NT2/D1 (cell line): ENCODE data around the gene ZYX.

Source experiments
- DNase-seq: peaks from one replicate; pipeline ENCODE4 v3.0.0-alpha.2; 2011; ENCODE audit warnings: low read depth, low spot score
- H3K27me3 ChIP-seq: 2 replicates; pipeline ENCODE4 v1.6.0; 2011; ENCODE audit warnings: mild to moderate bottlenecking; ENCODE audit not compliant: insufficient read length, insufficient read depth
- H3K36me3 ChIP-seq: 2 replicates; pipeline ENCODE4 v1.6.1; 2011; ENCODE audit warnings: mild to moderate bottlenecking, low read length, mixed read lengths; ENCODE audit not compliant: insufficient read depth, insufficient read length
- H3K4me1 ChIP-seq: 2 replicates; pipeline ENCODE4 v1.5.1; 2011; ENCODE audit not compliant: insufficient read depth, insufficient read length
- H3K4me3 ChIP-seq: 2 replicates; pipeline ENCODE4 v1.5.1; 2011; ENCODE audit warnings: low read depth; ENCODE audit not compliant: insufficient read length
- H3K9ac ChIP-seq: 2 replicates; pipeline ENCODE4 v1.6.0; 2011; ENCODE audit warnings: low read depth; ENCODE audit not compliant: insufficient read length
- H3K9me3 ChIP-seq: 2 replicates; pipeline ENCODE4 v1.5.1; 2011; ENCODE audit warnings: mild to moderate bottlenecking, low read length; ENCODE audit not compliant: insufficient read depth
- SUZ12 ChIP-seq: IDR thresholded peaks from 2 replicates; pipeline ENCODE4 v1.6.1; 2011; ENCODE audit not compliant: insufficient read length, insufficient read depth; ENCODE audit errors: extremely low read depth
- YY1 ChIP-seq: IDR thresholded peaks from 2 replicates; pipeline ENCODE4 v1.6.1; 2011; ENCODE audit not compliant: insufficient read length, insufficient read depth
- ZNF274 ChIP-seq: IDR thresholded peaks from 2 replicates; pipeline ENCODE4 v1.6.1; 2011; ENCODE audit warnings: mild to moderate bottlenecking, low read depth, low read length

Gene ZYX

DNA sequence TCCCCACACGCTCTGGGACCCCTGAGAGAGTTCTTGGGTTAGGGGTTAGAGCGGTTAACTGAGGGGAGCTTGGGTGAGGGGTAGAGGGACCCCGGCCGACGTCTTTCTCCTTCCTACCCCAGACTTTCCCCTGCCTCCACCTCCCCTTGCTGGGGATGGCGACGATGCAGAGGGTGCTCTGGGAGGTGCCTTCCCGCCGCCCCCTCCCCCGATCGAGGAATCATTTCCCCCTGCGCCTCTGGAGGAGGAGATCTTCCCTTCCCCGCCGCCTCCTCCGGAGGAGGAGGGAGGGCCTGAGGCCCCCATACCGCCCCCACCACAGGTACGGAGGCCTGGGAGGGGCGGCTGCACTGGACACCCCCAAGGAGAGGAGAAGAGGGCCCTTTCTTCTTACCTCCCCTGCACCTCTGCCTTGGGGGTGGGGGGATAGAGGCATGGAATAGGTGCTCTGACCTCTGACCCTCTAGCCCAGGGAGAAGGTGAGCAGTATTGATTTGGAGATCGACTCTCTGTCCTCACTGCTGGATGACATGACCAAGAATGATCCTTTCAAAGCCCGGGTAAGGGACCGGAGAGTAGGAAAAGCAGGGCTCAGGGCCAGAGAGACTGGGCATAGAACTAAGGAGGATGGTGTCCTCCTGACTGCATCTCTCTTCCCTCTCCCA is 1.1 kb downstream of the ZYX start:
- no peaks in the 10 kb centered on the region for H3K27me3 ChIP-seq
- peaks cover 60% of the 10 kb centered on the region for H3K36me3 ChIP-seq
- no peak for DNase-seq
- TF ChIP-seq YY1 (no peak), SUZ12 (no peak), ZNF274 (no peak)
- H3K9me3 ChIP-seq: 0 out of 2 replicates have a peak, but pooled peaks cover 4% of the 10 kb centered on the region
- H3K4me1 ChIP-seq: peaks cover 18% of the 10 kb centered on the region
- H3K9ac ChIP-seq: peak overlapping the region; percentile 94
- H3K4me3 ChIP-seq: peak overlapping the region; percentile 79

DNA sequence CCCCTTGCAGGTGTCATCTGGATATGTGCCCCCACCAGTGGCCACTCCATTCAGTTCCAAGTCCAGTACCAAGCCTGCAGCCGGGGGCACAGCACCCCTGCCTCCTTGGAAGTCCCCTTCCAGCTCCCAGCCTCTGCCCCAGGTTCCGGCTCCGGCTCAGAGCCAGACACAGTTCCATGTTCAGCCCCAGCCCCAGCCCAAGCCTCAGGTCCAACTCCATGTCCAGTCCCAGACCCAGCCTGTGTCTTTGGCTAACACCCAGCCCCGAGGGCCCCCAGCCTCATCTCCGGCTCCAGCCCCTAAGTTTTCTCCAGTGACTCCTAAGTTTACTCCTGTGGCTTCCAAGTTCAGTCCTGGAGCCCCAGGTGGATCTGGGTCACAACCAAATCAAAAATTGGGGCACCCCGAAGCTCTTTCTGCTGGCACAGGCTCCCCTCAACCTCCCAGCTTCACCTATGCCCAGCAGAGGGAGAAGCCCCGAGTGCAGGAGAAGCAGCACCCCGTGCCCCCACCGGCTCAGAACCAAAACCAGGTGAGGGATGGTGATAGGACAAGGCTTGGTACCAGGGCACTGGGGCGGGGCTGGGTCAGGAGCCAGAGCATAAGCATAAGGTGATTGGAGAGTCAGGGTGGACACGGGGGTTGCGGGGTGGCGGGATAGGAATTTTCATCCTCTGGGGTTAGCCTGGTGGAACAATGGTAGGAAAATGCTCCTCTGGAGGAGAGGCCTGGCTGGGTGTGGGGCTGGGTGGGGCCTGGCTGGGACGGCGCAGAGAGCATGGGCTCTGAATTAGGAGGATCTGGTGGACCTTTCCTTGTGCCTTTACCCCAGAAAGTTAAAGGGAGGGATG is 1.9 kb downstream of the ZYX start:
- DNase-seq: no peak
- peaks cover 68% of the 10 kb centered on the region for H3K36me3 ChIP-seq
- no peaks in the 10 kb centered on the region for H3K27me3 ChIP-seq
- H3K9me3 ChIP-seq: 0 out of 2 replicates have a peak, but pooled peaks cover 4% of the 10 kb centered on the region
- peak overlapping the region; percentile 94 for H3K9ac ChIP-seq
- peaks cover 18% of the 10 kb centered on the region for H3K4me1 ChIP-seq
- no peak for TF ChIP-seq ZNF274
- peak overlapping the region; percentile 79 for H3K4me3 ChIP-seq

DNA sequence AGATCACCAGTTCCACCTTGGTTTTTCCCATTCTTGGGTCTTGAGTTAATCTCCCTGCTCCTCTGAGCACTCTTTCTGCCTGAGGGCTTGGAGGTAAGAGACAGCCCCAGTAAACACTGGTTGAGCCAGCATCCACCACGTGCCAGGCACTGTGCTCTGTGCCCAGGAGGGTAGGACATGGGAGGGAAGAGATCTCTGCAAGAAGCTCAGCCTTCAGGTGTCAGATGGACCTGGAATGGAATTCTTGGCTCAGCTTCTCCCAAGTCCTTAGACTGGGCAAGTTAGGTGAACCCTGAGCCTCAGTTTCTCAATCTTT is 2.5 kb downstream of the ZYX start:
- TF ChIP-seq SUZ12: no peak
- TF ChIP-seq YY1: no peak
- no peak for TF ChIP-seq ZNF274
- peaks cover 19% of the 10 kb centered on the region for H3K4me1 ChIP-seq
- no peak overlapping the region for H3K4me3 ChIP-seq
- no peak overlapping the region for H3K9ac ChIP-seq
- peaks cover 74% of the 10 kb centered on the region for H3K36me3 ChIP-seq
- H3K9me3 ChIP-seq: 0 out of 2 replicates have a peak, but pooled peaks cover 4% of the 10 kb centered on the region
- DNase-seq: no peak
- H3K27me3 ChIP-seq: no peaks in the 10 kb centered on the region

DNA sequence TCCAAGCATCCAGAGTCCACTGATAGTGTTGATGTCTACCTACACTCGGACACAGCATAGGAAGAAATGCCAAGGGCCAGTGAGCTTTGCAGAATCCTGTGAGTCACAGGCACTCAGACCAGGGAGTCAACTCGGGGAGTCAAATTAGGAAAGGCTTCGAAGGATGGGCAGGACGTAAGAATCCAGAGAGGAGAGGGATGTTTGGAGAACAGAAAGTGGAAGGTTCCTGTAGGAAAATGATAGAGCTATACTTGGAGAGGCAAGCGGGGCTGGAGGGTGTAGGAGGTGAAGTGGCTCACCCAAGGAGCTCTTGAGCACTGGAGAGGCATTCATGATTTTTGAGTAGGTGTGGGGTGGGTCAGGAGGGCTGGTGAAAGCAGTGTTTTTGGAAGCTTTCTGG is 3.0 kb downstream of the ZYX start:
- Histone ChIP-seq H3K4me1 (peaks cover 22% of the 10 kb centered on the region), H3K27me3 (no peaks in the 10 kb centered on the region), H3K4me3 (no peak overlapping the region), H3K36me3 (peaks cover 76% of the 10 kb centered on the region), H3K9ac (no peak overlapping the region), H3K9me3 (0 out of 2 replicates have a peak, but pooled peaks cover 2% of the 10 kb centered on the region)
- no peak for DNase-seq
- TF ChIP-seq YY1 (no peak), ZNF274 (no peak), SUZ12 (no peak)

DNA sequence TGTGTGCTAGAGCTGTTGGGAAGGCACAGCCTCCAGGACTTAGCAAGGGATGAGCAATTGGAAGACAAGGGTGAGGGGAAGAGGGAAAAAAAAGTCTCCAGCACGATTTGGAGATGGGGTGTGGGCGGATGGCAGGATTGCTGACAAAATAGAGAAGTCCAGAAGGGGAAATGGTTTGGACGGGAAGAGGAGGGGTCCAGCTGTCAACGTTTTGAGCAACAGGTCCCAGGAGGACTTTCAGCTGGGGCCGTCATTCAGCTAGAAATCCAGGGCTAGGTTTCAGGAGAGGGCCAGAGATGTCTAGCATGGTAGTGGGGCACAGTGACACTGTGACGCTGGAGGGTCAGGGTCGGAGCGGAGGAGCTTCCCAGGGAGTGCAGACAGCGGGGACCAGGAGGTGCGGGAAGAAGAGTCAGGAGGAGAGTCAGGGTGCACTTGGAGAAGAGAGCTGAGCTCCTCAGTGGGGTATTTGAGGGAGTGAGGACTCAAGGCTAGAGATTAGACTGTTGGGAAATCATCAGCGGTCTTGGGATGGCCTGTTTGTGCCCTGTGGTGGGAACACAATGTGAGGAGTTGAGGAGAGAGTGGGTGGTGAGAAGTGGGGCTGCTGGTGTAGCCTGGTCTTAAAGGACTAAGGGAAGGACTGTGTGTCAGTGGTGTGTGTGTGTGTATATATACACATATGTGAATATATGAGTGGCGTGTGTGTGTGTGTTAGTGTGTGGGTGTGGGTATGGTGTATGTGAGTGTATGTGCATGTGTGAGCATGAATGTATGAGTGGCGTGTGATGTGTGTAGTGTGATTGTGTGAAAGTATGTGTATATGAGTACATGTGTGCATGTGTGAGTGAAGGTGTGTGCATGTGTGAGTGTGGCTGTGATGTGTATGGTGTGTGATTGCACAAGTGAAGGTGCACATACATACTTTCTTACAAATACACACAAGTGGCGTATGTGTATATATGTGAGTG is 3.8 kb downstream of the ZYX start:
- TF ChIP-seq YY1: no peak
- TF ChIP-seq ZNF274: no peak
- TF ChIP-seq SUZ12: no peak
- Histone ChIP-seq H3K9me3 (no peaks in the 10 kb centered on the region), H3K4me1 (peaks cover 19% of the 10 kb centered on the region), H3K4me3 (no peak overlapping the region), H3K36me3 (peaks cover 81% of the 10 kb centered on the region), H3K9ac (no peak overlapping the region), H3K27me3 (no peaks in the 10 kb centered on the region)
- no peak for DNase-seq

DNA sequence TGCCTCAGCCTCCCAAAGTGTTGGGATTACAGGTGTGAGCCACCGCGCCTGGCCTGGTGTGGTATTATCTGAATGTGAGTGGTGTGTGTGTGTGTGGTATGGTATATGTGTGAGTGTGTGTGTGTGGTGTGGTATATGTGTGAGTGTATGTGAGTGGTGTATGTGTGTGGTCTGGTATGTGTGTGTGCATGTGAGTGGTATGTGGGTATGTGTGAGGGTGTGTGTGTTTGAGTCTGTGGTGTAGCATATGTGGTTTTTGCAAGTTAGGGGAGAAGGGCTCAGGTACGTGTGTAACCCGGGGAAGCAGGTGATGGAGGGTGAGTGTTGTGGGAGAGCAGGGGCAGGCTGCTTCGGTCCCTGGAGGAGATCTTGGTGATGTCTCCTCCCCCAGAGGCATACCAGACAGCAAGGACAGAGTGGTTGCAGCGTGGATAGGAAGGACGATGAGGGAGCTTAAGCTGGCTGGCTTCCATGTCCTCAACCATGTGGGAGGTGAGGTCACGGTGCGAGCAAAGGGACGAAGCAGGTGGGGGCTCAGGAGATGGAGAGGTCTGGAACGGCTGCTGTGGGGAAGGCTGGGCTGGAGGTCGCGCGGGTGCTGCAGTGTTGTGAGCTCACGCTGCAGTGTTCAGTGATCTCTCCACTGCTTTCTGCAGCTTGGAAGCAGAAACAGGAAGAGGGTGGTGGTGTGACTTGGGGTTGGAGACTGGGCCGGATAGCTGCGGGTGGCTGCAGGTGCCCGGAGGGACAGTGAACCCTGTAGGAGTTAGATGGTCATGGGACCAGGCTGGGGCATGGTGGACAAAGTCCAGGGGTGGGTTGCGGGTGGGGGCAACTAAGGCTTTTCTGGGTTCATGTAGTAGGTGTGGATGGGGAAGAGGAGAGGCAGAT is 5.0 kb downstream of the ZYX start:
- no peak overlapping the region for H3K4me3 ChIP-seq
- no peaks in the 10 kb centered on the region for H3K27me3 ChIP-seq
- H3K36me3 ChIP-seq: peaks cover 93% of the 10 kb centered on the region
- no peak overlapping the region for H3K9ac ChIP-seq
- TF ChIP-seq YY1 (no peak), ZNF274 (no peak), SUZ12 (no peak)
- H3K9me3 ChIP-seq: no peaks in the 10 kb centered on the region
- H3K4me1 ChIP-seq: peaks cover 19% of the 10 kb centered on the region
- no peak for DNase-seq
